A549 (cell line): ENCODE results near the gene ADAM10. TPM values are rescaled to one million over a fixed set of nuclear protein-coding genes. Genes with fewer than 3 reads are reported as not detected.

ENCODE experiments used
- ATAC-seq, 2 experiments: fragments of 200-7000 bp in 1 of 2; fragments of >200 bp in 1 of 2; cut with Nextera tagmentation in 1 of 2; cut with Tn5 transposase in 1 of 2; 3 replicates each; pipeline versions ENCODE4 v1.8.0 to v1.9.1; 2018 to 2020; ENCODE audit warnings: mild to moderate bottlenecking in 1 of 2, moderate library complexity in 1 of 2
- CTCF ChIA-PET: fragments of 300-600 bp; sonication (Branson Sonifier 250); formaldehyde crosslinking; extraction: SDS; loops from one replicate; lab custom pipeline; 2021; ENCODE audit warnings: antibody characterized with exemption, inconsistent platforms; lab: Yijun Ruan, JAX
- POLR2A ChIA-PET: fragments of 350-600 bp; formaldehyde crosslinking; extraction: SDS; loops from one replicate; lab custom pipeline; 2021; ENCODE audit warnings: antibody characterized with exemption, inconsistent platforms; lab: Yijun Ruan, JAX
- DNase-seq, 2 experiments: peaks; one replicate each; pipeline versions ENCODE4 v3.0.0 to v3.0.0-alpha.2; 2011 to 2016; ENCODE audit warnings: low read depth in 1 of 2, low spot score in 1 of 2
- FAIRE-seq: peaks from 2 replicates; lab custom pipeline; 2011; peaks lifted over from hg19 to GRCh38; lab: Jason Lieb, UNC
- H3K27ac ChIP-seq, 2 experiments: fragments of >200 bp; sonication (Bioruptor Twin); formaldehyde crosslinking; 3 replicates each; pipeline ENCODE4 v1.5.1; 2016 to 2017
- H3K4me1 ChIP-seq: fragments of >200 bp; sonication (Bioruptor Twin); formaldehyde crosslinking; 3 replicates; pipeline ENCODE4 v1.6.1; 2016
- H3K4me2 ChIP-seq: fragments of >200 bp; sonication (Bioruptor Twin); formaldehyde crosslinking; 3 replicates; pipeline ENCODE4 v1.6.1; 2016
- H3K4me3 ChIP-seq: fragments of >200 bp; sonication (Bioruptor Twin); formaldehyde crosslinking; 3 replicates; pipeline ENCODE4 v1.5.1; 2016
- H3K9me3 ChIP-seq: fragments of >200 bp; sonication (Bioruptor Twin); formaldehyde crosslinking; 3 replicates; pipeline ENCODE4 v1.6.1; 2016
- CBX8 ChIP-seq: fragments of 200-600 bp; sonication (generic); IDR thresholded peaks from 2 replicates; pipeline ENCODE4 v1.6.1; 2016
- CEBPB ChIP-seq, 2 experiments: fragments of >200 bp in 1 of 2; sonication (Bioruptor Twin) in 1 of 2; formaldehyde crosslinking in 1 of 2; IDR thresholded peaks; 2 replicates each; pipeline ENCODE4 v1.6.1; 2012 to 2016
- EHF ChIP-seq: fragments of 250-450 bp; sonication (Bioruptor Pico); IDR thresholded peaks from 2 replicates; pipeline ENCODE4 v1.5.0; 2020; ENCODE audit warnings: mild to moderate bottlenecking
- FOSB ChIP-seq: fragments of 250-450 bp; sonication (Bioruptor Pico); IDR thresholded peaks from 2 replicates; pipeline ENCODE4 v1.5.0; 2020; ENCODE audit warnings: mild to moderate bottlenecking, moderate library complexity
- FOSL2 ChIP-seq, 2 experiments: fragments of 450-650 bp in 1 of 2; fragments of >200 bp in 1 of 2; sonication (Bioruptor Twin) in 1 of 2; formaldehyde crosslinking; IDR thresholded peaks; 2 replicates each; pipeline versions ENCODE4 v1.5.0 to v1.6.1; 2016 to 2020; ENCODE audit warnings: mild to moderate bottlenecking in 1 of 2, moderate library complexity in 1 of 2
- HDAC2 ChIP-seq: fragments of 200-600 bp; sonication (generic); IDR thresholded peaks from 2 replicates; pipeline ENCODE4 v1.6.1; 2016
- KDM5A ChIP-seq: fragments of 200-600 bp; sonication (generic); IDR thresholded peaks from 2 replicates; pipeline ENCODE4 v1.6.1; 2016; ENCODE audit warnings: antibody characterized with exemption, mild to moderate bottlenecking
- MAFK ChIP-seq: fragments of 450-650 bp; IDR thresholded peaks from 2 replicates; pipeline ENCODE4 v1.6.1; 2014; ENCODE audit not compliant: partially characterized antibody
- MAZ ChIP-seq: fragments of 150-350 bp; IDR thresholded peaks from 2 replicates; pipeline ENCODE4 v1.6.1; 2014; ENCODE audit warnings: antibody characterized with exemption, low read depth, low read length, borderline replicate concordance
- PHF8 ChIP-seq: fragments of 200-600 bp; sonication (generic); IDR thresholded peaks from 2 replicates; pipeline ENCODE4 v1.6.1; 2016; ENCODE audit warnings: low read depth, mild to moderate bottlenecking, antibody characterized with exemption, moderate library complexity, borderline replicate concordance
- POLR2A ChIP-seq: IDR thresholded peaks from 2 replicates; pipeline ENCODE4 v1.6.1; 2012; ENCODE audit warnings: mild to moderate bottlenecking, low read length
- RAD21 ChIP-seq, 2 experiments: fragments of >200 bp in 1 of 2; sonication (Bioruptor Twin) in 1 of 2; formaldehyde crosslinking in 1 of 2; IDR thresholded peaks in 1 of 2; conservative IDR thresholded peaks in 1 of 2; 2 replicates in 1 of 2; 3 replicates in 1 of 2; pipeline ENCODE4 v1.6.1; 2012 to 2018; ENCODE audit warnings: inconsistent platforms in 1 of 2
- RARB ChIP-seq: fragments of 250-450 bp; sonication (Bioruptor Pico); IDR thresholded peaks from 2 replicates; pipeline ENCODE4 v1.8.0; 2021; ENCODE audit warnings: mild to moderate bottlenecking, moderate library complexity
- SREBF2 ChIP-seq: fragments of 450-650 bp; IDR thresholded peaks from 2 replicates; pipeline ENCODE4 v1.6.1; 2014; ENCODE audit warnings: mild to moderate bottlenecking, moderate library complexity
- ZC3H11A ChIP-seq: fragments of 450-650 bp; IDR thresholded peaks from 2 replicates; pipeline ENCODE4 v1.6.1; 2014; ENCODE audit warnings: antibody characterized with exemption, mild to moderate bottlenecking
- WGBS: methylation state at CpG from one replicate; pipeline ENCODE4 v1.1.6; 2017; ENCODE audit errors: missing lambda C conversion rate; 5-methylcytosine and 5-hydroxymethylcytosine counted together
- polyA plus RNA-seq, 4 experiments: library from polyadenylated mRNA; depleted of rRNA in 3 of 4; stranded (reverse); fragments of >200 nt; fragmentation: RNase III in 1 of 4; extraction: RNeasy Plus Mini Kit Qiagen cat#74134 plus additional on column Dnase treatment in 1 of 4; gene quantifications; 2 replicates in 3 of 4; 3 replicates in 1 of 4; pipeline ENCODE4 v1.2.3, GENCODE V29; 2011 to 2017
- TF ChIP-seq, protein P1 (sequence below): fragments of 250-450 bp; sonication (Bioruptor Pico); IDR thresholded peaks from 2 replicates; pipeline ENCODE4 v1.5.0; 2021; ENCODE audit warnings: mild to moderate bottlenecking, moderate library complexity, borderline replicate concordance

The ADAM10 gene
- polyA plus RNA-seq, 2 of the 4 experiments (the other 2 are of a cell fraction), result 200 to 210 TPM

DNA sequence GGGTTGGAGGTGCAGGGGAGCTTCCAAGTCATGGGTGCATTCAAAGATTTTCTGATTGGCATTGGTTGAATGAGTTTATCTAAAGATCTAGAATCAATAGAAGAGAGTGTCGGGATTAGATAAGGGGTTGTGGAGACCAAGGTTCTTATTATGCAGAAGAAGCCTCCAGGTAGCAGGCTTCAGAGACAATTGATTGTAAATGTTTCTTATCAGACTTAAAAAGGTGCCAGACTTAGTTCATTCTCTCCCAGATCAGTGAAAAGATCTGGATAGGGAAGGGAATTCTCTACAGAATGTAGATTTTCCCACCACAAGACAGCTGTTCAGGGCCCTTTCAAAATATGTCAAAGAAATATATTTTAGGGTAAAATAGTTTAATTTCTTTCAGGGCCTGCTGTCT, 188.2 kb downstream of the ADAM10 start:
- POLR2A ChIA-PET, result no interaction called here
- Histone ChIP-seq H3K9me3 (0 out of 3 replicates have a peak, but pooled peaks cover 6% of the 10 kb centered on the region), H3K4me2 (no peak overlapping the region), H3K4me3 (no peak overlapping the region), H3K4me1 (no peaks in the 10 kb centered on the region)
- DNase-seq (no peak), FAIRE-seq (no peak), ATAC-seq (no peak)
- WGBS, result 0% methylated on average over 1 of the region's 1 CpG
- CTCF ChIA-PET, result interaction anchor here (0.9 to 1.3 kb wide), 3 partner anchors 9 to 333 kb away, joined by 3 to 4 read pairs (median 3); no protein-coding TSS in a partner anchor
- TF ChIP-seq CBX8, result no peak
- TF ChIP-seq RAD21 (conservative IDR thresholded peaks at IDR 0.05 in 1 of 2, IDR thresholded peaks at IDR 0.05 in 1 of 2), result no peak
- TF ChIP-seq RARB, result no peak
- no peak for TF ChIP-seq PHF8
- no peak for TF ChIP-seq POLR2A
- TF ChIP-seq HDAC2, result no peak
- TF ChIP-seq, all 56 proteins: peak for 0
- no peak overlapping the region for H3K27ac ChIP-seq

DNA sequence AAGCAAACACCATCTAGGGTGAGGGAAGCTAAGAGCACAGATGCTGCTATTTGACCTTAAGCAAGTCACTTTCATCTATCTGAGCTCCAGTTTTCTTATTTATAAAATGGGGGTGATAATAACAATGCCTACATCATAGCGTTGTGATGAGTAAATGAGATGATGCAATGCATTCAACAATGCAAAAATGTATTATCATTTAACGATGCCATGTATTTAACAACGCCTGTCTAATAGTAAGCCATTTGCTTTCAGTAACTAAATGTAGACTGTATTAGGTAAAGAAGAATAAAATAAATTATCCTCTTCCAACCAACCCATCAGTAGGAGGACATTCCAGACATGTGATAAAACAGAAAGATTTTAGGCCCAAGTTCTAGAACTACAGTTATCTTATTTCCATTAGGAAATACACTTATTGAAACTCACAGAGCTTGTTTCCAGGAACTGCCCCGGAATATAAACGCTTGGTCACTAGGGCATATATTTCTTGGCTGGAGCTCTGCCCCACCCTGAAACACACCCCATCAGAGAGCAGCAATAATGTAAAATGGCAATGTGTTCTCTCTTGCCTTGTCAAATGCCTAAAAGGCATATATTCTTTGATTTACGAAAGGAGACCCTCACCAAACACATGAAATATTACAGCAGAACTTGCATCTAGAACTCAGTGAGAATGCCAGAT, 189.5 kb downstream of the ADAM10 start:
- TF ChIP-seq KDM5A (no peak), MAZ (no peak), FOSL2 (IDR thresholded peaks at IDR 0.05) (no peak), FOSL2 (CRISPR knock-in tag; IDR thresholded peaks at IDR 0.05) (0 out of 2 replicates have a peak, but pooled peaks have one; percentile 3), MAFK (no peak), ZC3H11A (no peak), EHF (CRISPR knock-in tag) (no peak)
- TF ChIP-seq, protein P1, sequence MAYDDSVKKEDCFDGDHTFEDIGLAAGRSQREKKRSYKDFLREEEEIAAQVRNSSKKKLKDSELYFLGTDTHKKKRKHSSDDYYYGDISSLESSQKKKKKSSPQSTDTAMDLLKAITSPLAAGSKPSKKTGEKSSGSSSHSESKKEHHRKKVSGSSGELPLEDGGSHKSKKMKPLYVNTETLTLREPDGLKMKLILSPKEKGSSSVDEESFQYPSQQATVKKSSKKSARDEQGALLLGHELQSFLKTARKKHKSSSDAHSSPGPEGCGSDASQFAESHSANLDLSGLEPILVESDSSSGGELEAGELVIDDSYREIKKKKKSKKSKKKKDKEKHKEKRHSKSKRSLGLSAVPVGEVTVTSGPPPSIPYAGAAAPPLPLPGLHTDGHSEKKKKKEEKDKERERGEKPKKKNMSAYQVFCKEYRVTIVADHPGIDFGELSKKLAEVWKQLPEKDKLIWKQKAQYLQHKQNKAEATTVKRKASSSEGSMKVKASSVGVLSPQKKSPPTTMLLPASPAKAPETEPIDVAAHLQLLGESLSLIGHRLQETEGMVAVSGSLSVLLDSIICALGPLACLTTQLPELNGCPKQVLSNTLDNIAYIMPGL (CRISPR knock-in tag), result no peak
- 73% methylated on average over 6 of the region's 6 CpGs for WGBS
- no peak overlapping the region for H3K27ac ChIP-seq
- FAIRE-seq (no peak), ATAC-seq (no peak), DNase-seq (no peak)
- ChIA-PET POLR2A (no interaction called here), CTCF (interaction anchor here (1.0 to 1.3 kb wide), 3 partner anchors 10 to 14 kb away, joined by 3 to 4 read pairs (median 3); no protein-coding TSS in a partner anchor)
- no peak overlapping the region for H3K4me2 ChIP-seq
- 0 out of 3 replicates have a peak, but pooled peaks cover 6% of the 10 kb centered on the region for H3K9me3 ChIP-seq
- H3K4me1 ChIP-seq, result no peaks in the 10 kb centered on the region
- no peak overlapping the region for H3K4me3 ChIP-seq

DNA sequence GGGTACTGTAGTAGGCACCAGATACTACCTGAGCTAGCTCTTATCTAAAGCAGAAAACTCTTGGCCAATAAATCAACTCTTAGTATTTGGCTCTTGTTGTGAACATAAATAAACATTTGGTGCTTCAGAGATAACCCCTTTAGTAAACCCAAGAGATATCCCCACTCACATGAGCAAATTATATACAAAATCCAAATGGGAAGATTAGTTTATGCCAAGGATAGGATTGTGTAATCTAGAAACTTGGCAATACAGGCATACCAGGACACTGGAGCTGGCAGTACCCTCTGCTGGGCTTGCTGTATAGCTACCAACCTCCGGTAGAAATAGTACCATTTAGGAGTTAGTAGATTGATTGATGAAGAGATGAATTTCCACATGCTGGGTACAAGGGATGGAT, 190.7 kb downstream of the ADAM10 start:
- H3K27ac ChIP-seq, result no peak overlapping the region
- ChIA-PET CTCF (interaction anchor here (0.8 to 1.3 kb wide), 3 partner anchors 10 to 90 kb away, joined by 4 to 5 read pairs (median 4); no protein-coding TSS in a partner anchor), POLR2A (interaction anchor here (0.9 kb wide), 1 partner anchor 12 kb away, joined by 3 read pairs; no protein-coding TSS in a partner anchor)
- H3K4me1 ChIP-seq, result 0 out of 3 replicates have a peak, but pooled peaks cover 3% of the 10 kb centered on the region
- FAIRE-seq, result no peak
- no peak for ATAC-seq
- TF ChIP-seq KDM5A (no peak), CEBPB (IDR thresholded peaks at IDR 0.05) (peak in 1 of 2 experiments; percentile 14; a peak in 1 of 4 replicates), FOSB (CRISPR knock-in tag) (no peak), SREBF2 (no peak)
- H3K4me3 ChIP-seq, result no peak overlapping the region
- 45% methylated on average over 1 of the region's 1 CpG for WGBS
- 0 out of 3 replicates have a peak, but pooled peaks cover 6% of the 10 kb centered on the region for H3K9me3 ChIP-seq
- H3K4me2 ChIP-seq, result no peak overlapping the region
- DNase-seq, result no peak

DNA sequence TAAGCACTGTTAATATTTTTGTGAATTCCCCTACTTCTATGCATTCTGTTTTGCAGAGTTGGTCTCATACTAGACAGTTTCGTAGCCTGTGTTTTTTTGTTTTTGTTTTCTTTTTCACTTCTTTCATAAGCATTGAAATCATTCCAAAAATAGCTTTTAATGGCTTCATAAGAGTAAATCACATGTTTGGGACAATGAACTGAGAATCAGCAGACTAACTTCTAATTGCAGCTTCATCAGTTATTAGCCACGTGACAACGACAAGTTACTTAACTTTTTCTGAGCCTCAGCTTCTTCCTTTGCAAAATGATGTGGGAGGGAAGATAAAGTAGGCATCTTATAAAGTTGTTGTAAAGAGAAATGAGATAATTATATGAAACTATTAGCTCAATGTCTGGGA, 193.0 kb downstream of the ADAM10 start:
- Histone ChIP-seq H3K27ac (no peak overlapping the region; a peak in 1 of 6 replicates), H3K9me3 (0 out of 3 replicates have a peak, but pooled peaks cover 6% of the 10 kb centered on the region), H3K4me1 (peaks cover 13% of the 10 kb centered on the region), H3K4me2 (no peak overlapping the region), H3K4me3 (no peak overlapping the region)
- ATAC-seq, result no peak
- ChIA-PET CTCF (interaction anchor here (0.7 to 1.2 kb wide), 5 partner anchors 9 to 215 kb away, joined by 3 to 4 read pairs (median 3); partner anchors contain the start of gene MINDY2), POLR2A (no interaction called here)
- DNase-seq, result no peak
- no peak for TF ChIP-seq CBX8
- peak; percentile 63 for FAIRE-seq
- 85% methylated on average over 3 of the region's 3 CpGs for WGBS
